ENCODE measurements around the gene HIGD1C.
A peak's percentile ranks its signal among the peaks of the same experiment; 100 is the strongest.

HIGD1C gene

GRCh38 chr12:50986966-50987737 lies 34.8 kb downstream of the HIGD1C start:
- H3K27ac ChIP-seq, result no peak overlapping the region

GRCh38 chr12:50988051-50988450 lies 35.7 kb downstream of the HIGD1C start:
- no peak overlapping the region for H3K27ac ChIP-seq
- TF ChIP-seq CTCF (IDR thresholded peaks at IDR 0.05) (no peak), ZFX (IDR thresholded peaks at IDR 0.05; ENCODE audit: borderline replicate concordance) (no peak)

More at GRCh38 chr12:50986966-50987737, 34.8 kb downstream of the HIGD1C start:
- TF ChIP-seq CTCF (IDR thresholded peaks at IDR 0.05) (peak; percentile 77), ZFX (IDR thresholded peaks at IDR 0.05; ENCODE audit: borderline replicate concordance) (no peak)

GRCh38 chr12:50988871-50989270 lies 36.5 kb downstream of the HIGD1C start:
- no peak overlapping the region for H3K27ac ChIP-seq
- TF ChIP-seq CTCF (IDR thresholded peaks at IDR 0.05) (no peak), ZFX (IDR thresholded peaks at IDR 0.05; ENCODE audit: borderline replicate concordance) (no peak)

GRCh38 chr12:50990147-50990727 lies 37.9 kb downstream of the HIGD1C start:
- TF ChIP-seq ZFX (IDR thresholded peaks at IDR 0.05; ENCODE audit: borderline replicate concordance), result no peak
- no peak for TF ChIP-seq CTCF (IDR thresholded peaks at IDR 0.05)
- no peak overlapping the region for H3K27ac ChIP-seq

- no peak for TF ChIP-seq ZFX (IDR thresholded peaks at IDR 0.05; ENCODE audit: borderline replicate concordance)
- TF ChIP-seq CTCF (IDR thresholded peaks at IDR 0.05), result no peak
- no peak overlapping the region for H3K27ac ChIP-seq
Observed at GRCh38 chr12:50990791-50991190, 38.4 kb downstream of the HIGD1C start.

- TF ChIP-seq CTCF (IDR thresholded peaks at IDR 0.05) (no peak), ZFX (IDR thresholded peaks at IDR 0.05; ENCODE audit: borderline replicate concordance) (no peak)
- H3K27ac ChIP-seq, result no peak overlapping the region
Observed at GRCh38 chr12:50991291-50991690, 38.9 kb downstream of the HIGD1C start.

- no peak overlapping the region for H3K27ac ChIP-seq
Observed at GRCh38 chr12:50992819-50993218, 40.5 kb downstream of the HIGD1C start.

More at GRCh38 chr12:50992819-50993218, 40.5 kb downstream of the HIGD1C start:
- TF ChIP-seq ZFX (IDR thresholded peaks at IDR 0.05; ENCODE audit: borderline replicate concordance), result no peak
- no peak for TF ChIP-seq CTCF (IDR thresholded peaks at IDR 0.05)
